PC-3 (cell line): ENCODE results near the gene KIAA1549. TPM values are rescaled to one million over a fixed set of nuclear protein-coding genes. Genes with fewer than 3 reads are reported as not detected.
"Not testable (repeated sequence)": the region's sequence is repeated elsewhere in the genome, so short reads cannot be mapped to it uniquely, and the experiment has no call there.

Experiments used
- ATAC-seq: fragments of 200-7000 bp; cut with Tn5 transposase; 2 replicates; pipeline ENCODE4 v1.9.1; 2020; ENCODE audit warnings: mild to moderate bottlenecking, moderate library complexity
- BruUV-seq: library from RNA; stranded (reverse); fragments of 400-500 nt; replicated peaks from 2 replicates; lab custom pipeline; 2021; lab: Mats Ljungman, UMichigan
- CTCF ChIA-PET: fragments of 300-600 bp; sonication (Branson Sonifier 250); formaldehyde crosslinking; loops from one replicate; lab custom pipeline; 2022; ENCODE audit warnings: antibody characterized with exemption; lab: Charles Lee
- POLR2A ChIA-PET: fragments of 300-600 bp; sonication (Branson Sonifier 250); formaldehyde crosslinking; loops from one replicate; lab custom pipeline; 2022; ENCODE audit warnings: antibody characterized with exemption; ENCODE audit not compliant: unreplicated experiment; lab: Charles Lee
- DNase-seq: peaks from one replicate; pipeline ENCODE4 v3.0.0-alpha.2; 2015
- H2AFZ ChIP-seq: fragments of 300-600 bp; sonication (generic); 2 replicates; pipeline ENCODE4 v1.6.0; 2016; ENCODE audit warnings: antibody characterized with exemption, low read length
- H3F3A ChIP-seq: fragments of 300-600 bp; sonication (generic); one replicate; pipeline ENCODE4 v1.6.0; 2017; ENCODE audit warnings: antibody characterized with exemption, low read length, control low read depth, mild to moderate bottlenecking; ENCODE audit not compliant: unreplicated experiment
- H3K27ac ChIP-seq: fragments of 300-600 bp; sonication (generic); 2 replicates; pipeline ENCODE4 v1.5.1; 2016; ENCODE audit warnings: mild to moderate bottlenecking, low read length
- H3K27me3 ChIP-seq: fragments of 300-600 bp; sonication (generic); 2 replicates; pipeline ENCODE4 v1.6.1; 2016; ENCODE audit warnings: low read length, mixed read lengths
- H3K36me3 ChIP-seq: fragments of 300-600 bp; sonication (generic); 2 replicates; pipeline ENCODE4 v1.6.1; 2016; ENCODE audit warnings: low read depth, mixed run types, low read length, mixed read lengths
- H3K4me1 ChIP-seq: fragments of 300-600 bp; sonication (generic); 2 replicates; pipeline ENCODE4 v1.5.1; 2016; ENCODE audit warnings: low read length; ENCODE audit not compliant: insufficient read depth
- H3K4me2 ChIP-seq: fragments of 300-600 bp; sonication (generic); 2 replicates; pipeline ENCODE4 v1.6.0; 2016; ENCODE audit warnings: low read length
- H3K4me3 ChIP-seq: fragments of 300-600 bp; sonication (generic); 2 replicates; pipeline ENCODE4 v1.5.1; 2016; ENCODE audit warnings: mild to moderate bottlenecking, low read length, mixed read lengths
- H3K79me2 ChIP-seq: fragments of 300-600 bp; sonication (generic); 2 replicates; pipeline ENCODE4 v1.6.1; 2017; ENCODE audit warnings: low read length, mixed read lengths
- H3K9ac ChIP-seq: fragments of 300-600 bp; sonication (generic); 2 replicates; pipeline ENCODE4 v1.6.0; 2016; ENCODE audit warnings: mild to moderate bottlenecking, low read length
- H3K9me2 ChIP-seq: fragments of 300-600 bp; sonication (generic); replicated peaks from 2 replicates; pipeline ENCODE4 v1.6.1; 2016; ENCODE audit warnings: mixed run types, low read length, mixed read lengths
- H3K9me3 ChIP-seq: fragments of 300-600 bp; sonication (generic); 2 replicates; pipeline ENCODE4 v1.6.1; 2016; ENCODE audit warnings: low read length, mixed read lengths
- H4K20me1 ChIP-seq: fragments of 300-600 bp; sonication (generic); 2 replicates; pipeline ENCODE4 v1.6.1; 2016; ENCODE audit warnings: low read length, mixed read lengths
- EZH2 ChIP-seq: fragments of 300-600 bp; sonication (generic); IDR thresholded peaks from one replicate; pipeline ENCODE4 v1.6.1; 2017; ENCODE audit warnings: antibody characterized with exemption, mild to moderate bottlenecking, low read length; ENCODE audit not compliant: unreplicated experiment
- EZH2phosphoT487 ChIP-seq: fragments of 300-600 bp; sonication (generic); IDR thresholded peaks from 2 replicates; pipeline ENCODE4 v1.6.1; 2018; ENCODE audit warnings: mild to moderate bottlenecking, antibody characterized with exemption, low read length, borderline replicate concordance
- intact Hi-C: fragments of 100-400 bp; cut with micrococcal nuclease; formaldehyde crosslinking; loops from 2 replicates; pipeline ENCODE4 v1.9.0; 2023
- total RNA-seq: library from RNA; depleted of rRNA; stranded (reverse); fragments of >200 nt; gene quantifications from 2 replicates; pipeline ENCODE4 v1.2.3, GENCODE V29; 2014
- TF ChIP-seq, protein P1 (sequence below): fragments of 300-600 bp; sonication (generic); conservative IDR thresholded peaks from 2 replicates; pipeline ENCODE4 v1.5.1; 2017; ENCODE audit warnings: antibody characterized with exemption, low read depth, mild to moderate bottlenecking, low read length

Gene KIAA1549
- total RNA-seq, 1 experiment from 2014 or later = 8.2 TPM

DNA sequence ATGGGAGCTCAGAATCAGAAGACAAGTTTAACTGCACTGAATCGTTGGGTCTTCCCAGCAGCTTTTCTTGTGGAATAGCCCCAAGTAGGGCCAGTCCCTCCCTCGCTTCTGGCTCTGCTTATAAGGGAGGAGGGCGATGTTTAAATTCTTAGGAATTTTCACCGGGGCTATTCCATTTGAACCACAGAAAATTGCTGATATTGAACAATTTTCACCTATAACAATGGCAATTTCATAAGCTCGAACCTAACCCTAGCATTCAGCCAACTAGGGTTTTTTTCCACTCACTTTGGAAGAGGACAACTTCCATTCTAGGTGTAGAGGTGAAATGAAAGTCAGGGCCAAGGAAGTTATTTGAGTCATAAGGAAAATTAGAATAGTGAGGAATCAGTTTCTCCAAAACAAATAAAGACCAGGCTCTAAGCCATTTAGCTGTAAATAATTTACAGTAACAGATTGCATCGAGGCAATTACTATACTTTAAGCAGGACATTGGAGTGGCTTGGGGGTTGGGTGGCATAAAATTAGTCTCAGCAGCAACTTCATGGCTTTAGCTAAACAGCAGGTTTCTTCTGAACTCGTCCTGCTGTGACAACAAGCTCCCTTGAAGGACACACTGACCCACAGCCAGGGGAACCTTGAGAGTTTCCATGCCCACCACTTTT lies 181.7 kb downstream of the KIAA1549 start:
- H3K9me3 ChIP-seq = no peaks in the 10 kb centered on the region
- no peaks in the 10 kb centered on the region for H4K20me1 ChIP-seq
- intact Hi-C loops = no loop called here
- H3K9ac ChIP-seq = no peak overlapping the region
- TF ChIP-seq EZH2 (no peak), EZH2phosphoT487 (no peak)
- TF ChIP-seq, protein P1, sequence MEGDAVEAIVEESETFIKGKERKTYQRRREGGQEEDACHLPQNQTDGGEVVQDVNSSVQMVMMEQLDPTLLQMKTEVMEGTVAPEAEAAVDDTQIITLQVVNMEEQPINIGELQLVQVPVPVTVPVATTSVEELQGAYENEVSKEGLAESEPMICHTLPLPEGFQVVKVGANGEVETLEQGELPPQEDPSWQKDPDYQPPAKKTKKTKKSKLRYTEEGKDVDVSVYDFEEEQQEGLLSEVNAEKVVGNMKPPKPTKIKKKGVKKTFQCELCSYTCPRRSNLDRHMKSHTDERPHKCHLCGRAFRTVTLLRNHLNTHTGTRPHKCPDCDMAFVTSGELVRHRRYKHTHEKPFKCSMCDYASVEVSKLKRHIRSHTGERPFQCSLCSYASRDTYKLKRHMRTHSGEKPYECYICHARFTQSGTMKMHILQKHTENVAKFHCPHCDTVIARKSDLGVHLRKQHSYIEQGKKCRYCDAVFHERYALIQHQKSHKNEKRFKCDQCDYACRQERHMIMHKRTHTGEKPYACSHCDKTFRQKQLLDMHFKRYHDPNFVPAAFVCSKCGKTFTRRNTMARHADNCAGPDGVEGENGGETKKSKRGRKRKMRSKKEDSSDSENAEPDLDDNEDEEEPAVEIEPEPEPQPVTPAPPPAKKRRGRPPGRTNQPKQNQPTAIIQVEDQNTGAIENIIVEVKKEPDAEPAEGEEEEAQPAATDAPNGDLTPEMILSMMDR = no peak
- ATAC-seq (no peak), DNase-seq (no peak)
- H3K27ac ChIP-seq = no peak overlapping the region
- BruUV-seq = no TSS peak
- H3K79me2 ChIP-seq = no peaks in the 10 kb centered on the region
- no peaks in the 10 kb centered on the region for H3K27me3 ChIP-seq
- no peaks in the 10 kb centered on the region for H3F3A ChIP-seq
- no peak overlapping the region for H2AFZ ChIP-seq
- H3K36me3 ChIP-seq = no peaks in the 10 kb centered on the region
- CTCF ChIA-PET = no interaction called here
- no peaks in the 10 kb centered on the region for H3K4me1 ChIP-seq
- H3K9me2 ChIP-seq = no peaks in the 10 kb centered on the region
- no peak overlapping the region for H3K4me2 ChIP-seq
- H3K4me3 ChIP-seq = no peak overlapping the region
- POLR2A ChIA-PET = no interaction called here

DNA sequence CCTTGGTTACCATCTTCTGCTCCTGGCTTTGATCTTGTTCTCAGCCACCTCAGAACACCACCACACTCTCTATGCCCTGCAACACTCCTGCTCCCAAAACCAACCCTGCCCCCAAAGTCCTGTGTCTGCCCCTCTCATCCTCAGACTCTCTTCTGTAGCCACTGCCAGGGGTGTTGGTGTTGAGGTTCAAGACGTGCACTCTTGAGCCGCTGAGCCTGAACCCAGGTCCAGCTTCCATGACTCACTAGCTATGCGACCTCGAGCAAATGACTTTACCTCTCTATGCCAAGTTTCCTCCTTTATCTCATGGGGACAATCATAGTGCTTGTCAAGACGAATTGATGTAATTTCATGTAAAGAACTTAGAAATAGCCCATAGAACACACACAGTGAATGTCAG lies 182.4 kb downstream of the KIAA1549 start:
- no peak overlapping the region for H3K9ac ChIP-seq
- no TSS peak for BruUV-seq
- H3K4me1 ChIP-seq = no peaks in the 10 kb centered on the region
- H3K27me3 ChIP-seq = no peaks in the 10 kb centered on the region
- H3K36me3 ChIP-seq = no peaks in the 10 kb centered on the region
- TF ChIP-seq EZH2phosphoT487 (no peak), EZH2 (no peak)
- TF ChIP-seq, protein P1 = no peak
- H3K9me3 ChIP-seq = no peaks in the 10 kb centered on the region
- no peak overlapping the region for H3K27ac ChIP-seq
- ATAC-seq = no peak
- H3K4me2 ChIP-seq = no peak overlapping the region
- no peak overlapping the region for H2AFZ ChIP-seq
- CTCF ChIA-PET = no interaction called here
- POLR2A ChIA-PET = no interaction called here
- H3F3A ChIP-seq = no peaks in the 10 kb centered on the region
- DNase-seq = no peak
- H3K4me3 ChIP-seq = no peak overlapping the region
- intact Hi-C loops = no loop called here
- H3K79me2 ChIP-seq = no peaks in the 10 kb centered on the region
- no peaks in the 10 kb centered on the region for H3K9me2 ChIP-seq
- H4K20me1 ChIP-seq = no peaks in the 10 kb centered on the region

DNA sequence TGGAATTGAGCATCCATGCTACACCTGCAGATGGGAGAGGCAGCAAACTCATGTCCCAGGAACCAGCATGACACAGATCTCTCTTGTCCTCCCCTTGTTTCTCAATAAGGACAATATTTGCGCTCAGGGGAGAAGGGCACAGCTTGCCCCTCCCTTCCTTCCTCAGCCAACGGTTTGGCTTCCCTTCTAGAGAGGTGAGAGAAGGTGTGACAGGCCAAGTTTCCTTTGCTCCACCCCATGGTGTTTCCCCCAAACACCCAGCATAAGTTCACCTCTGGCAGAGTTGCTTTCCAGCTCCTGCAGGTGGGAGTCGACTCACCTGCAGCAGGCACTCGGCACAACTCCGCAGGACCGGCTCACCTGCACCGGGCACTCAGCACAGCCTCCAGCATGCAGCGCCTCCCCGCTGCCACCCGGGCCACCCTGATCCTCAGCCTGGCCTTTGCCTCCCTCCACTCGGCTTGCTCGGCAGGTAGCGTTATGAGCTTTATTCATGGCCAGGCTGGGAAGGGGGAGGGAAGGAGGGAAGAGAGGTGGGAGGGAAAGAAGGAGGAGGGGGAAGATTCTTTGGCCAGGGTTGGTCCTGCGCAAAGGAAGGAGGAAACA lies 183.4 kb downstream of the KIAA1549 start, which contains the start of the genes ATP6V0A4 and TMEM213:
Gene ATP6V0A4, minus strand, starts transcription at position 482 of the 606 bp plus-strand sequence. CDS start 26,949 bp downstream, outside the sequence.
Gene TMEM213, plus strand, starts transcription at position 280 of the 606 bp plus-strand sequence. Its CDS starts 111 bp downstream, at position 391.
- ATAC-seq (no peak), DNase-seq (no peak)
- Histone ChIP-seq H3F3A (no peaks in the 10 kb centered on the region), H4K20me1 (no peaks in the 10 kb centered on the region), H3K9ac (no peak within 1 kb of the TSS), H3K4me3 (no peak within 1 kb of the TSS), H3K79me2 (no peaks in the 10 kb centered on the region), H3K4me1 (no peaks in the 10 kb centered on the region), H3K9me3 (no peaks in the 10 kb centered on the region), H3K36me3 (no peaks in the 10 kb centered on the region), H3K4me2 (no peak within 1 kb of the TSS), H3K9me2 (no peaks in the 10 kb centered on the region), H2AFZ (no peak within 1 kb of the TSS), H3K27ac (no peak within 1 kb of the TSS), H3K27me3 (no peaks in the 10 kb centered on the region)
- ChIA-PET CTCF (no interaction called here), POLR2A (no interaction called here)
- TF ChIP-seq, protein P1 = no peak
- TF ChIP-seq EZH2 (no peak), EZH2phosphoT487 (no peak)
- BruUV-seq = no TSS peak
- intact Hi-C loops = no loop called here

GRCh38 chr7:138797046-138797445 lies 184.1 kb downstream of the KIAA1549 start:
- H3K27me3 ChIP-seq, ATAC-seq, intact Hi-C loops, H3K9me2 ChIP-seq, H3K4me2 ChIP-seq, POLR2A ChIA-PET, H3K27ac ChIP-seq, H3K9ac ChIP-seq, H3K36me3 ChIP-seq, DNase-seq, BruUV-seq, H3K4me1 ChIP-seq, H3K79me2 ChIP-seq, H3K4me3 ChIP-seq, CTCF ChIA-PET, H4K20me1 ChIP-seq, H3K9me3 ChIP-seq, H3F3A ChIP-seq, H2AFZ ChIP-seq: not testable (repeated sequence)
